NB4 (cell line): ENCODE results near the gene ATXN1.

Source experiments
- CTCF ChIP-seq: IDR thresholded peaks from one replicate; pipeline ENCODE4 v1.5.1; 2012; ENCODE audit warnings: low read depth, low read length
- MAX ChIP-seq: IDR thresholded peaks from 2 replicates; pipeline ENCODE4 v1.6.1; 2011; ENCODE audit warnings: low read depth, low read length
- POLR2A ChIP-seq: IDR thresholded peaks from 2 replicates; pipeline ENCODE4 v1.6.1; 2011; ENCODE audit warnings: mild to moderate bottlenecking; ENCODE audit not compliant: insufficient read length; ENCODE audit errors: extremely low read depth

GRCh38 chr6:16277101-16277981 lies 483.9 kb downstream of the ATXN1 start:
- peak; percentile 88 for TF ChIP-seq CTCF
- TF ChIP-seq POLR2A = no peak
- no peak for TF ChIP-seq MAX
